GM12872 (cell line): ENCODE measurements around the gene ARHGEF11.

Source experiments
- TF ChIP-seq, protein P1 (sequence below): IDR thresholded peaks from 3 replicates; pipeline ENCODE4 v1.5.1; 2011; ENCODE audit warnings: low read depth, mild to moderate bottlenecking, low read length, moderate library complexity; ENCODE audit not compliant: insufficient read depth

ARHGEF11 gene

DNA sequence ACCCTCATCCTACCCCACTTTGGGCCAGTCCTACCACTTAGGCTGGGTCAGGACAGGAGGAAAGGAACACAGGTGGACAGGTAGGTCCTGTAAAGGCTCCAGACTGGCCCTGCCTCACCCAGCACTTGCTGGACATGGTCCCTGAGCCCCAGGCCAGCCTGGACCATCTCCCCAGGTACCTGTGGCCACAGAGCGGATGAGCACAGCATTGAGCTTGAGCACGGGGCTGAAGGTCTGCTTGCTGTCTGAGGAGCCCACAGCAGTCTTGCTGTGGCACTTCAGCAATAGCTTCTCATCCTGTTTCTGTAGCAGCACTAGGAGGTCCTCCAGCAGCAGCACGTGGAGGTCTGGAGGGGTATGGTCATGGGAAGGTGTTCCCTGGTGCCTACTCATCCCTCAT, 101.8 kb downstream of the ARHGEF11 start:
- TF ChIP-seq, protein P1, sequence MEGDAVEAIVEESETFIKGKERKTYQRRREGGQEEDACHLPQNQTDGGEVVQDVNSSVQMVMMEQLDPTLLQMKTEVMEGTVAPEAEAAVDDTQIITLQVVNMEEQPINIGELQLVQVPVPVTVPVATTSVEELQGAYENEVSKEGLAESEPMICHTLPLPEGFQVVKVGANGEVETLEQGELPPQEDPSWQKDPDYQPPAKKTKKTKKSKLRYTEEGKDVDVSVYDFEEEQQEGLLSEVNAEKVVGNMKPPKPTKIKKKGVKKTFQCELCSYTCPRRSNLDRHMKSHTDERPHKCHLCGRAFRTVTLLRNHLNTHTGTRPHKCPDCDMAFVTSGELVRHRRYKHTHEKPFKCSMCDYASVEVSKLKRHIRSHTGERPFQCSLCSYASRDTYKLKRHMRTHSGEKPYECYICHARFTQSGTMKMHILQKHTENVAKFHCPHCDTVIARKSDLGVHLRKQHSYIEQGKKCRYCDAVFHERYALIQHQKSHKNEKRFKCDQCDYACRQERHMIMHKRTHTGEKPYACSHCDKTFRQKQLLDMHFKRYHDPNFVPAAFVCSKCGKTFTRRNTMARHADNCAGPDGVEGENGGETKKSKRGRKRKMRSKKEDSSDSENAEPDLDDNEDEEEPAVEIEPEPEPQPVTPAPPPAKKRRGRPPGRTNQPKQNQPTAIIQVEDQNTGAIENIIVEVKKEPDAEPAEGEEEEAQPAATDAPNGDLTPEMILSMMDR: no peak

DNA sequence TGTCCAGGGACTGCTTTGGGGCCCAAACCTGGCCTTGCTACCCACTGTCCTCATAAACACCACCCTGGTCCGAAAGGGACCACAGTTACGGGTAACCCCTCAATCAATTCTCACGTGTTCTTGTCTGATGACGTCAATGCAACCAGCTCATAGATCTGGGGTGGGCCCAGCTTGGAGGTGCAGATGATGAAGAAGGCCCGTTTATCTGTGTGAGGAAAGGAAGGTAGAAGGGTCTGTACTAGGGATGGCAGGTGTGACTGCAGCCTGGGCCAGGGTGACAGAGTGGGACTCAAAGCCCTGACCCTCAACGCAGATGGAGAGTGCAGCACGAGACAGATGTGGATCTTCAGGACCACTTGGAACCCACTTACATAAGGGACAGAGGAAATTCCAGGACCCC, 103.0 kb downstream of the ARHGEF11 start:
- TF ChIP-seq, protein P1: no peak

DNA sequence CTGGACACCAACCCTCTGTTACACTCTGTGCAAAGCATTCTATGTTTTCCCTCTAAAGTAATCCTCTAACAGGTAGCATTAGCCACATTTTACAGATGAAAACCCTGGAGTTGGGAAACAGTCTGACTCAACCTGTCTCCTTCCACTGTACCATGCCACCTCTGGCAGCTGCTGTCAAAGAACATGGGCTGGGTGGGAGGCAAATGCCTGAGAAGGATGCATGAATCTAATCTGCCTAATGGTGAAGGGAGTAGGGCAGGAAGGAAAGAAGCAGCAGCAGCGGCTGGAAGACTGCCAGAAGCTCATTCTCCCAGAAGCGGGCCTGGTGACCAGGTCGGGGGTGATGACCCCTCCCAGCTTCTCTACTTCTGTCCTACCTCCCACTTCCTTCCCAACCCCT, 103.4 kb downstream of the ARHGEF11 start:
- TF ChIP-seq, protein P1: no peak

DNA sequence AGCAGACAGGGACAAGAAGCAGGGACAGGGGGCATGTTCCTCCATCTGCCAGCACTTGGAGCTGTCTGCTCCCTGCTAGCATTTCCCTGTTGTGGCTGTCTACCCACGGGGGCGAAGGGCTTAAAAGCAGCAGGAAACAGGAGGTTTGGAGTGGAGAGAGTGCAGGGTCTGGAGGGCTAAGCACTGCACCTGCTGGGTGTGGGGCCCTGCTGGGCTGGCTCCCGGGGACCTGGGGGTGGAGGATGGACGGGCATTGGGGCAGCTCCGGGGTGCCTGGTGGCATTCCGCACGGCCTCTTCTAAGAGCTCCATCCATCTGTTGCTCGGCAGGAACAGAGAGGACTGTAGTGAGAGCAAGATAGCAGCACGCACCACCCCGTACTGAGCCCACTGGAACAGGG, 103.9 kb downstream of the ARHGEF11 start:
- TF ChIP-seq, protein P1: no peak

DNA sequence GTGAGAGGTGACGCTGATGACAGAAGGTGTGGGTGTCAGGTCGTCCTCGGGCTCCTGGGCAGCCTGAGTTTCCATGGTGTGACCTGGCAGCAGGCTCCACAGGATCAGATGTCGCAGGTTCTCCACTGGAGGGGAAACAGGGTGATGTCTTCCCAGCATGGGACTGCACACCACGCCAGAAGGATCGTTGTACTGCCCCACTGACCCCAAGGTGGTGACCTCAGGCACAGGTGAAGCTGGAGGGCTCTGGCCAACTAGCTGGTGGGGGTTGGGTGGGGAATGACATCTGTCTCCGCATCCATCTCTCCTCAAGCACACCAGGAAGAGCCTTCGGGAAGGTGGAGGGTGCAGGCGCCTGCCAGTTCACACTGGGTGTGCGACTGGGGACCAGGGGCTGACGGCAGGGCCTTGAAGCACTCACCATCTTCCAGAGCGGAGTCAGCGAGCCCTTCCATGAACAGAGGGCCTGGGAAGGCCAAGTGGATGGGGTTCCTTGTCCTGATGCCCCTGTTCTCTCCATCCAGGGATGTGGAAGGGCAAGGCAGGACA, 105.7 kb downstream of the ARHGEF11 start:
- TF ChIP-seq, protein P1: no peak

DNA sequence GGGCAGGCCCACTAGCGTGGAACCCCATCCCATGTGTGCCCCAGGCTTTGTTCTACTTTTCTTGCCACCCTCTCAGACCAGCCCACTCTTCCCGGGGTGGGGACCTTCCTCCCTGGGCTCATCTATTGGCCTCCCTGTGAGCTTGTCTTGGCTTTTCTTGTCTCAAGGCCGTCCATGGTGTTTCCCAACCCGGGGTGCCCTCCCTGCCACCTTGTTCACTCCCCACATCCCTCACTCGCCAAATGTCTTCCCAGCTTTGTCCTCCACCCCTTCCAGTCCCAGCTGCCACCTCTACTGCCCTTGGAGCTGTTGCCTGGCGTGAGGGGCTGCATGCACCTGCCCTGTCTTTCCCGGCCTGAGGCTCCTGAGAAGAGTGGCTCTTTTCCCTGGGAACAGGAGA, 106.7 kb downstream of the ARHGEF11 start:
- TF ChIP-seq, protein P1: no peak

DNA sequence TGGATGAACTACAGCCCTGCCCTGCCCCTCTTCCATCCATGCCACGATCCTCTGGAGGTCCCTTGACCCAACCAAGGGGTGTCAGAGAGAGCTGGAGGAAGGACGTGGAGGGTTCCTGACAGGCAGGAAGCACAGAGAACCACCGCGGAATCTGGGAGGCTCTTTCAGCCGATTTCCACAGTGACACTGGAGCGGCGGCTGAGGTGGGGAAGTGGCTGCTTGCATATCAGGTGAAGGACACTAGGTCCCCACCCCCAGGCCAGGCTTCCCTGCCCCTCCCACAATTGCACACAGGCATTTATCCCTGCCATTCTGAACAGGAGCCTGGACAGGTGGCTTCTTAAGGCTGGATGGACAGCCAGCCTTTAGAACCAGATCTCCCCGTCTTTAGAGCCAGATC, 107.7 kb downstream of the ARHGEF11 start:
- TF ChIP-seq, protein P1: no peak
